Kidney (tissue), 14 donors: ENCODE results near the gene BTN3A1. TPM values are rescaled to one million over a fixed set of nuclear protein-coding genes. Genes with fewer than 3 reads are reported as not detected.
"Not testable (repeated sequence)": the region's sequence is repeated elsewhere in the genome, so short reads cannot be mapped to it uniquely, and the experiment has no call there.

Experiments
- DNase-seq, 5 donors: peaks; one replicate each; pipeline ENCODE4 v3.0.0-alpha.2; 2013 to 2020
- FAIRE-seq: peaks from 2 replicates; lab custom pipeline; 2012; peaks lifted over from hg19 to GRCh38; lab: Jason Lieb, UNC
- H3K27ac ChIP-seq, 2 donors: one replicate each; pipeline ENCODE4 v1.7.0; 2013; ENCODE audit warnings: low read depth in 2 of 2, low read length in 2 of 2, inconsistent platforms in 1 of 2
- H3K27me3 ChIP-seq: one replicate; pipeline ENCODE4 v1.7.1; 2013; ENCODE audit warnings: low read length, inconsistent platforms; ENCODE audit not compliant: control insufficient read depth, insufficient read depth
- H3K36me3 ChIP-seq, 3 donors: one replicate each; pipeline versions ENCODE4 v1.7.0 to v1.7.1; 2013; ENCODE audit warnings: low read length in 3 of 3, control low read depth in 1 of 3, inconsistent platforms in 1 of 3; ENCODE audit not compliant: insufficient read depth in 3 of 3, control insufficient read depth in 2 of 3
- H3K4me1 ChIP-seq, 3 donors: one replicate each; pipeline versions ENCODE4 v1.7.0 to v1.7.1; 2013; ENCODE audit warnings: low read length in 3 of 3, inconsistent platforms in 1 of 3, low read depth in 1 of 3; ENCODE audit not compliant: control insufficient read depth in 2 of 3, insufficient read depth in 2 of 3
- H3K4me3 ChIP-seq, 3 donors: one replicate each; pipeline versions ENCODE4 v1.7.0 to v1.8.1; 2013; ENCODE audit warnings: low read length in 3 of 3, control low read depth in 1 of 3, inconsistent platforms in 1 of 3
- H3K9ac ChIP-seq, 3 donors: one replicate each; pipeline versions ENCODE4 v1.7.0 to v1.7.1; 2013; ENCODE audit warnings: low read length in 3 of 3, control low read depth in 1 of 3, inconsistent platforms in 1 of 3
- H3K9me3 ChIP-seq, 3 donors: one replicate each; pipeline versions ENCODE4 v1.7.0 to v1.7.1; 2013; ENCODE audit warnings: low read length in 3 of 3, control low read depth in 1 of 3, inconsistent platforms in 1 of 3; ENCODE audit not compliant: control insufficient read depth in 2 of 3, insufficient read depth in 1 of 3
- CTCF ChIP-seq: IDR thresholded peaks from 3 replicates; pipeline ENCODE4 v1.5.1; 2012; ENCODE audit warnings: mild to moderate bottlenecking, moderate library complexity, borderline replicate concordance; ENCODE audit not compliant: insufficient read depth; ENCODE audit errors: extremely low read depth
- intact Hi-C: fragments of 100-400 bp; cut with DNase I; formaldehyde crosslinking; loops from one replicate; pipeline ENCODE4 v1.11.1; 2022
- polyA plus RNA-seq: library from polyadenylated mRNA; stranded (reverse); fragments of 350-450 nt; fragmentation: Illumina TruSeq; extraction: RNeasy Lipid Tissue Mini Kit (QIAGEN cat#74804); gene quantifications from one replicate; pipeline ENCODE4 v1.2.3, GENCODE V29; 2014; ENCODE audit warnings: low read depth, low replicate concordance; ENCODE audit not compliant: insufficient read depth
- total RNA-seq: library from RNA; stranded (reverse); fragmentation: NEBNext Ultra II Directional; extraction: Animal tissue kit (Norgen Biotek cat#: 25700); gene quantifications from one replicate; pipeline ENCODE4 v1.2.1, GENCODE V29; 2021
- donor health status: control.
- donor health status: control.
- donor health status: control.
- donor health status: control.
- donor health status: control.
- donor health status: DM: yes; HTN: yes; CAD: no.
- donor health status: Normal renal cell carcinoma (clear cell type).

The BTN3A1 gene
- total and polyA plus RNA-seq, 2 donors from 2014 or later = 13.8 to 23.1 TPM

- peak overlapping the region in 2 of 3 donors; percentile 16 to 28 for H3K4me3 ChIP-seq
- H3K9me3 ChIP-seq = no peaks in the 10 kb centered on the region
- DNase-seq (no peak), FAIRE-seq (no peak)
- intact Hi-C loops = no loop called here
- no peak overlapping the region for H3K27ac ChIP-seq
- H3K27me3 ChIP-seq = no peaks in the 10 kb centered on the region
- peaks cover 2 to 8% (median 7%) of the 10 kb centered on the region in 3 donors for H3K4me1 ChIP-seq
- no peak for TF ChIP-seq CTCF
- no peaks in the 10 kb centered on the region for H3K36me3 ChIP-seq
- H3K9ac ChIP-seq = no peak overlapping the region
These were observed 35.6 kb upstream of the BTN3A1 start for GRCh38 chr6:26366504-26366903.

- intact Hi-C loops = no loop called here
- Histone ChIP-seq H3K36me3 (no peaks in the 10 kb centered on the region), H3K4me3 (no peak overlapping the region), H3K27ac (no peak overlapping the region), H3K27me3 (no peaks in the 10 kb centered on the region), H3K9me3 (no peaks in the 10 kb centered on the region), H3K4me1 (peaks cover 2 to 8% (median 7%) of the 10 kb centered on the region in 3 donors), H3K9ac (no peak overlapping the region)
- DNase-seq (no peak), FAIRE-seq (no peak)
- no peak for TF ChIP-seq CTCF
These were observed 35.0 kb upstream of the BTN3A1 start for GRCh38 chr6:26367114-26367513.

GRCh38 chr6:26371813-26372212, 30.3 kb upstream of the BTN3A1 start:
- H3K9me3 ChIP-seq, H3K9ac ChIP-seq, FAIRE-seq, H3K36me3 ChIP-seq, intact Hi-C loops, H3K4me3 ChIP-seq, H3K27ac ChIP-seq, H3K27me3 ChIP-seq, DNase-seq, H3K4me1 ChIP-seq: not testable (repeated sequence)

- peaks cover 0 to 2% (median 0%) of the 10 kb centered on the region in 3 donors for H3K36me3 ChIP-seq
- intact Hi-C loops = no loop called here
- DNase-seq = no peak
These were observed 29.5 kb upstream of the BTN3A1 start for GRCh38 chr6:26372308-26373144.

More at GRCh38 chr6:26372308-26373144, 29.5 kb upstream of the BTN3A1 start:
- no peak for TF ChIP-seq CTCF
- Histone ChIP-seq H3K9ac (no peak overlapping the region), H3K4me1 (no peaks in the 10 kb centered on the region), H3K9me3 (no peaks in the 10 kb centered on the region), H3K27ac (no peak overlapping the region), H3K4me3 (no peak overlapping the region), H3K27me3 (no peaks in the 10 kb centered on the region)
- FAIRE-seq = no peak
